SJCRH30 (cell line): ENCODE results near the gene ZNF30. TPM values are rescaled to one million over a fixed set of nuclear protein-coding genes. Genes with fewer than 3 reads are reported as not detected.
"Not testable (repeated sequence)": the region's sequence is repeated elsewhere in the genome, so short reads cannot be mapped to it uniquely, and the experiment has no call there.

Source experiments
- DNase-seq, 2 experiments: peaks; one replicate each; pipeline ENCODE4 v3.0.0-alpha.2; 2015 to 2020
- H3K27ac ChIP-seq: fragments of 250-450 bp; sonication (Bioruptor Pico); 2 replicates; pipeline ENCODE4 v1.5.1; 2020; ENCODE audit warnings: mild to moderate bottlenecking, moderate library complexity
- H3K27me3 ChIP-seq: fragments of 250-450 bp; sonication (Bioruptor Pico); 2 replicates; pipeline ENCODE4 v1.5.1; 2020; ENCODE audit warnings: mild to moderate bottlenecking, moderate library complexity
- H3K36me3 ChIP-seq: fragments of 250-450 bp; sonication (Bioruptor Pico); 2 replicates; pipeline ENCODE4 v1.5.1; 2020; ENCODE audit warnings: mild to moderate bottlenecking, moderate library complexity
- H3K4me1 ChIP-seq: fragments of 250-450 bp; sonication (Bioruptor Pico); 2 replicates; pipeline ENCODE4 v1.5.1; 2020; ENCODE audit warnings: mild to moderate bottlenecking, moderate library complexity
- H3K4me3 ChIP-seq: fragments of 250-450 bp; sonication (Bioruptor Pico); 2 replicates; pipeline ENCODE4 v1.5.1; 2020; ENCODE audit warnings: mild to moderate bottlenecking, moderate library complexity
- H3K9me3 ChIP-seq: fragments of 250-450 bp; sonication (Bioruptor Pico); replicated peaks from 2 replicates; pipeline ENCODE4 v1.5.1; 2020; ENCODE audit warnings: mild to moderate bottlenecking, moderate library complexity
- total RNA-seq: library from RNA; depleted of rRNA; stranded (reverse); fragments of >200 nt; shearing (Covaris generic); gene quantifications from 2 replicates; pipeline ENCODE4 v1.2.3, GENCODE V29; 2014; rRNA removed

Gene ZNF30
- total RNA-seq, 1 experiment from 2014 or later: 3.8 TPM

DNA sequence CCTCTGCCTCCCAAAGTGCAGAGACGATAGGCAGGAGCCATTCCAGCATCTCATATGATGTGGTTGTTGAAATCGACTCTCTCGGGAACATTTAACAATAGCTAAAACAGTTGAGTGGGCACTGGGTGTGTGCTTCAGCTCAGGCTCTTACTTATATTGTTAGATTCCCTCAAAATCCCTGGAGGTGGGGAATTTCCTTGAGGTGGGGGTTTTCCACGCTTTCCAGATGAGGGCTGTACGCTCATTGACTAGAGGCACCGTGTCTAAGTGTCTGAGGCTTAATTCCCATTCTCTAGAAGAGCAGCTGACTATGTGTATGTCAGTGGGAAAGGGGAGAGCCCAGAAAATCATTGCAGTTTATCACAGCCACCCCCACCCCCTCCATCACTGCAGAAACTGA lies 62.6 kb downstream of the ZNF30 start:
- H3K4me1 ChIP-seq: no peaks in the 10 kb centered on the region
- no peak overlapping the region for H3K4me3 ChIP-seq
- no peaks in the 10 kb centered on the region for H3K27me3 ChIP-seq
- H3K36me3 ChIP-seq: no peaks in the 10 kb centered on the region
- H3K9me3 ChIP-seq: no peaks in the 10 kb centered on the region
- no peak for DNase-seq
- H3K27ac ChIP-seq: no peak overlapping the region

DNA sequence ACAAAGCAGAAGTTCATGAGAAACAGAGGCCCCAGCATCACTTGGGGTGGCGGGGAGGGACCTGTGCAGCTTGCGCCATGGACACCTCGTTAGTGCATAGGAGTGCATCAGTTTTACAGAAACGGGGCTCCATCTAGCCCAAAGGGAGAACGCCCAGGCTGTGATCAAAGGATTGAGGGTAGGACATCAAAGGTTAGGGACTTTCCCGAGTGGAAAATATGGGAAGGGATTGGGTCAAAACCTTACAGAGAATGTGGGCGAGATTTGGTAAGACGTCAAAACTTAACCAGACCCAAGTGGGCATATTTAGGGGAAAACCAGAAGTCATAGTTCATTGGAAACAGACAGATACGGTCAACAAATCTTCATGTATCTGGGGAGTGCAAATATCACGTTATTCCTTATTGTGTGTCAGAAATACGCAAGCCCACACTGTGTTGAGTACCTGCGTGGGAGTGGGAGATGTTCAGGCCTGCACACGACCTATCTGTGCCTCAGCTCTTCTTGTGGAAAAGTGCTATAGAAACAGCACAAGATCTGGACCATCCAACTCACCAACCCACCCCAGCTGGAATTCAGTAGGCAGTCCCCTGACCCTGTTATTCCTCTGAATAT lies 64.0 kb downstream of the ZNF30 start:
- Histone ChIP-seq H3K4me1 (no peaks in the 10 kb centered on the region), H3K9me3 (no peaks in the 10 kb centered on the region), H3K4me3 (no peak overlapping the region), H3K36me3 (no peaks in the 10 kb centered on the region), H3K27ac (no peak overlapping the region), H3K27me3 (no peaks in the 10 kb centered on the region)
- no peak for DNase-seq

DNA sequence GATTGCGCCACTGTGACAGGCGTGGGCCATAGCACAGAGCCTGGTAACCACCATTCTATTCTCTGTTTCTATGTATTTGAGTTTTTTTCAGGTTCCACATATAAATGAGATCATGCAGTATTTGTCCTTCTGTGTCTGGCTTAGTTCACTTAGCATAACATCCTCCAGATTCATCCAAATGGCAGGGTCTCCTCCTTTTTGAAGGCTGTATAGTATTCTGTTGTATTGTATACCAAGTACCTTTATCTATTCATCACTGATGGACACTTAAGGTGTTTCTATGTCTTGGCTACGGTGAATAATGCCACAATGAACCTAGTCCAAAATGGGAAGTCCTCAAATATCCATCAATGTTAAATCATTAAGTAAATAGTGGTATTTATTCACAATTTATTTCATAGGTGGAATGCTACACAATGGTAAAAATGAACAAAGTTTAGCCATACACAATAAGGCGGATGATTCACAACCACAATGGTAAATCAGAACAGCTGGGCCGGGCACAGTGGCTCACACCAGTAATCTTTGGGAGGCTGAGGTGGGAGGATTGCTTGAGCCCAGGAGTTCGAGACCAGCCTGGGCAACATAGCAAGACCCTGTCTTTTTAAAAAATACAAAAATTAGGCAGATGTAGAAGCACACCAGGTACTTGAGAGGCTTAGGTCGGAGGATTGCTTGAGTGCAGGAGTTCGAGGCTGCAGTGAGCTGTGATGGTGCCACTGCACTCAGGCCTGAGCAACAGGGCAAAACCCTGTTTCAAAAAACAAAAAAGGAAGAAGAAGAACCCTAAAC lies 65.0 kb downstream of the ZNF30 start:
- Histone ChIP-seq H3K4me3 (no peak overlapping the region), H3K27me3 (no peaks in the 10 kb centered on the region), H3K36me3 (no peaks in the 10 kb centered on the region), H3K4me1 (no peaks in the 10 kb centered on the region), H3K27ac (no peak overlapping the region), H3K9me3 (no peaks in the 10 kb centered on the region)
- DNase-seq: no peak

DNA sequence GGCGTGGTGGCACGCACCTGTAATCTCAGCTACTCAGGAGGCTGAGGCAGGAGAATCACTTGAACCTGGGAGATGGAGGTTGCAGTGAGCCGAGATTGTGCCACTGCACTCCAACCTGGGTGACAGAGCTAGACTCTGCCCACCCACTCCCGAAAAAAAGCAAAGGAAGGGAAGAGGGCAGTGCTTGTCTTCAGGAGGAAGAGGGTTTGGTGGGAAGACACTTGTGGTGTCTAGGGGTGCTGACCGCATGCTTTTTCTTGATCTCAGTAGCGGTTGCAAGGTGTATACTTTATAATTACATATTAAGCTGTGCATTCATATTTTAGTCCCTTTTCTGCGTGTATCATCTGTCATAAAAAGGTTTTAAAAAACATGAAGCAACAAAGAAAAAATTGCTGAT lies 65.9 kb downstream of the ZNF30 start:
- H3K27ac ChIP-seq, DNase-seq, H3K9me3 ChIP-seq, H3K4me1 ChIP-seq, H3K4me3 ChIP-seq, H3K36me3 ChIP-seq, H3K27me3 ChIP-seq: not testable (repeated sequence)

DNA sequence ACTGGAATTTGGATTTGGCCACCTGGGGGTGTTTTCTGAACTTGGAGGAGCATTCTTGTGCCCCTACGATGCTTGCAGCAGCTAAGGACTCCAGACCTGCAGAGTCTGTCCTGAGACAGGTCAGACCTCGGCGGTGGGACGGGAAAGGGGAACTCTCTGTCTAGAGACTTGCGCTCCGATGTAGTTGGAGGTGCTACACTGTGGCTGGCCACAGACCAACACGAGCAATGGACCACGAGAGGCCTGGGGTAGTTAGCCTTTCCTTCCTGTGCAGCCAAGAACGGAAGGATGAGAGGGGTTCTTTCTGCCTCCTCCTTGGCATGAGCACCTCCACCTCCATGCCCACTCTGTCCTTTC lies 67.6 kb downstream of the ZNF30 start:
- no peaks in the 10 kb centered on the region for H3K27me3 ChIP-seq
- no peak overlapping the region for H3K4me3 ChIP-seq
- no peaks in the 10 kb centered on the region for H3K4me1 ChIP-seq
- no peaks in the 10 kb centered on the region for H3K9me3 ChIP-seq
- no peaks in the 10 kb centered on the region for H3K36me3 ChIP-seq
- H3K27ac ChIP-seq: no peak overlapping the region
- DNase-seq: no peak

Other genes with a start within 250 kb of the ZNF30 start
- not detected in 2 replicates for gene SCGB2B2, start 249.7 kb upstream of the ZNF30 start, total RNA-seq
- 38.4 and 47.7 TPM in 2 replicates for gene ZNF302, start 249.2 kb upstream of the ZNF30 start, total RNA-seq
- 18.6 and 18.8 TPM in 2 replicates for gene ZNF181, start 192.7 kb upstream of the ZNF30 start, total RNA-seq
- 8.5 and 9.0 TPM in 2 replicates for gene ZNF599, start 153.7 kb upstream of the ZNF30 start, total RNA-seq
- gene ZNF792, start 37.3 kb downstream of the ZNF30 start, total RNA-seq: 1.6 and 2.1 TPM in 2 replicates
- 45.5 and 49.4 TPM in 2 replicates for gene GRAMD1A, start 73.4 kb downstream of the ZNF30 start, total RNA-seq
- 1.2 and 2.3 TPM in 2 replicates for gene SCN1B, start 103.6 kb downstream of the ZNF30 start, total RNA-seq
- not detected in 2 replicates for gene HPN, start 114.8 kb downstream of the ZNF30 start, total RNA-seq
- not detected in 2 replicates for gene FXYD3, start 188.9 kb downstream of the ZNF30 start, total RNA-seq
- gene LGI4, start 208.2 kb downstream of the ZNF30 start, total RNA-seq: not detected in 2 replicates
- gene FXYD1, start 211.9 kb downstream of the ZNF30 start, total RNA-seq: not detected in 2 replicates
- gene FXYD7, start 216.4 kb downstream of the ZNF30 start, total RNA-seq: not detected in 2 replicates
- 4.0 and 6.6 TPM in 2 replicates for gene FXYD5, start 227.8 kb downstream of the ZNF30 start, total RNA-seq